Thymus (tissue), 11 donors: ENCODE measurements around the gene APPBP2. TPM values are rescaled to one million over a fixed set of nuclear protein-coding genes. Genes with fewer than 3 reads are reported as not detected.

Experiments used
- DNase-seq, 9 donors: peaks; one replicate each; pipeline ENCODE4 v3.0.0-alpha.2; 2013; ENCODE audit warnings: low spot score in 9 of 9, low read depth in 6 of 9, missing footprints in 1 of 9
- H3K27ac ChIP-seq, 2 donors: one replicate each; pipeline ENCODE4 v1.5.1; 2013; ENCODE audit warnings: control low read depth in 1 of 2, low read depth in 1 of 2, low read length in 1 of 2, mild to moderate bottlenecking in 1 of 2, moderate library complexity in 1 of 2
- H3K27me3 ChIP-seq, 2 donors: one replicate each; pipeline ENCODE4 v1.5.1; 2013; ENCODE audit warnings: low read length in 1 of 2; ENCODE audit not compliant: control insufficient read depth in 2 of 2, insufficient read depth in 1 of 2
- H3K36me3 ChIP-seq, 2 donors: one replicate each; pipeline ENCODE4 v1.5.1; 2013; ENCODE audit warnings: low read length in 1 of 2, mild to moderate bottlenecking in 1 of 2, moderate library complexity in 1 of 2; ENCODE audit not compliant: control insufficient read depth in 2 of 2, insufficient read depth in 2 of 2
- H3K4me1 ChIP-seq, 2 donors: one replicate each; pipeline ENCODE4 v1.5.1; 2013; ENCODE audit warnings: low read length in 2 of 2; ENCODE audit not compliant: control insufficient read depth in 2 of 2, insufficient read depth in 2 of 2
- H3K4me3 ChIP-seq, 2 donors: one replicate each; pipeline ENCODE4 v1.5.1; 2013; ENCODE audit warnings: low read length in 2 of 2, control low read depth in 1 of 2, mild to moderate bottlenecking in 1 of 2
- H3K9me3 ChIP-seq, 2 donors: one replicate each; pipeline ENCODE4 v1.5.1; 2013; ENCODE audit warnings: low read length in 1 of 2, mild to moderate bottlenecking in 1 of 2; ENCODE audit not compliant: control insufficient read depth in 2 of 2, insufficient read depth in 1 of 2
- WGBS: extraction: QIAGEN DNeasy Blood & Tissue Kit; methylation state at CpG from one replicate; pipeline ENCODE4 v1.1.7; 2013; 5-methylcytosine and 5-hydroxymethylcytosine counted together
- polyA plus RNA-seq: library from polyadenylated mRNA; stranded (reverse); fragments of 200-250 nt; gene quantifications from one replicate; pipeline ENCODE4 v1.2.3, GENCODE V29; 2013
- total RNA-seq: library from RNA; stranded (reverse); fragments of 120-200 nt; gene quantifications from one replicate; pipeline ENCODE4 v1.2.4, GENCODE V29; 2013
- donor health status: healthy.

APPBP2 gene
- total and polyA plus RNA-seq, 2 donors = 11.4 to 17.8 TPM

DNA sequence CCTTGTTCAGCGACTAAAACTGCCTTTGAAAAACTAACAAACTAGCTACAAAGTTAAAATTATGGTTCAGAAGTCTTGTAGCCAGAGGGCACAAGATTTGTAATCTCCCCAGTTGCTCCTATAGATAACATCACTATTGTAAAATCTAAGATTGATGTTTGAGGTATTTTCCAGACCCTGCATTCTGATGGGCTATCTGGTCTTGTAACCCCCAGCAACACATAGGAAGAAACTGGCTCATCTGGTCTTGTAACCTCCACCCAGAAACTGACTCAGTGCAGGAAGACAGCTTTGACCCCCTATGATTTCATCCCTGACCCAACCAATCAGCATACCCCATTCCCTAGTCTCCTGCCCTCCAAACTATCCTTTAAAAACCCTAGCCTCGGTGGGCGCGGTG is 116.0 kb downstream of the APPBP2 start:
- no peak overlapping the region for H3K4me3 ChIP-seq
- no peaks in the 10 kb centered on the region for H3K9me3 ChIP-seq
- no peak overlapping the region for H3K27ac ChIP-seq
- no peaks in the 10 kb centered on the region for H3K4me1 ChIP-seq
- no peaks in the 10 kb centered on the region for H3K36me3 ChIP-seq
- no peak for DNase-seq
- 98% methylated on average over 4 of the region's 4 CpGs for WGBS
- no peaks in the 10 kb centered on the region for H3K27me3 ChIP-seq

DNA sequence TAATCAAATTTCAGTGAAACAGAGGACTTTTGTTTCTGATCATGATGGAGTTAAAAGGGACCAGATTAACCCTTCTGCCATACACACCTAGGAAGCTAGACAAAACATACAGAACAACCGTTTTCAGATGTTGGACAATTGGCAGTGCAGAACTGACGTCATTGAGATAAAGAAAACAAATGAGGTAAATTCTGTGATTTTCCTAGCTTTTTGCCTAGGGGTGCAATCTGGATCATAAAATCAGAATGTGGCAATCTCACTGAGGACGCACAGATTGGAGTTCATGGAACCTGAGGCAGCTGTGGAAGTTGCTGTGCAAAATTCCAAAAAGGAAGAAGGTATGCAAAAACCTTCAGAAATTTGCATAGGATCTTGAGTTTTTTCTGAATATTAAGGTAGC is 119.2 kb downstream of the APPBP2 start:
- peaks cover 0 to 2% of the 10 kb centered on the region in 2 donors for H3K4me1 ChIP-seq
- H3K27me3 ChIP-seq = no peaks in the 10 kb centered on the region
- no peak overlapping the region for H3K27ac ChIP-seq
- H3K9me3 ChIP-seq = no peaks in the 10 kb centered on the region
- WGBS = 95% methylated on average over 3 of the region's 3 CpGs
- H3K36me3 ChIP-seq = no peaks in the 10 kb centered on the region
- no peak overlapping the region for H3K4me3 ChIP-seq
- DNase-seq = no peak

DNA sequence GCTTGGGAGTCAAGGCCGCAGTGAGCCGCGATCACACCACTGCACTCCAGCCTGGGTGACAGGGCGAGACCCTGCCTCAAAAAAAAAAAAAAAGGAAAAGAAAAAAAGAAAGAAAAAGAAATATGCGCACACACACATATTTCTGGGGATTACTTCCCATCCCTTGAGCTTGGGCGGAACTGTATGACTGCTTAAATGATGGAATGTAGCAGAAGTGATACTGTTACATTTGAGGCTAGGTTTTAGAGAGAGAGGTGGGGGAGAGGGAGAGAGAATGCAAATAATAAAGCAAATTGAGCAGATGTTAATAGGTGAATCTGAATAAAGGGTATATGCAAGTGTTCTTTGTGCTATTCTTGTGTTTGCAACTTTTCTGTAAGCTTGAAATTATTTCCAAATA is 122.1 kb downstream of the APPBP2 start:
- Histone ChIP-seq H3K4me1 (peaks cover 0 to 2% of the 10 kb centered on the region in 2 donors), H3K36me3 (no peaks in the 10 kb centered on the region), H3K27ac (no peak overlapping the region), H3K27me3 (no peaks in the 10 kb centered on the region), H3K9me3 (no peaks in the 10 kb centered on the region), H3K4me3 (no peak overlapping the region)
- no peak for DNase-seq
- WGBS = 89% methylated on average over 6 of the region's 6 CpGs

DNA sequence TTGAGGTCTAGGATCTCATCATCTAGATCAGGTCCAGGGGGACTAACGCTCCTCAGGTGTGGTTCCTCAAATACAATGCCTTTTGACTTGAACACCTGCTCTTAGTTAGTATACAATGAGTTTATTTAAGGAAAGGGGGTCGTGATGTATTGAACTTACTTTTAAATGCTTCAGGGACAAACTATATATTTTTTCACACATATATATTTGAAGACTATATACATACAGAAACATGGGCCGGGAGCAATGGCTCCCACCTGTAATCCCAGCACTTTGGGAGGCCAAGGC is 122.6 kb downstream of the APPBP2 start:
- peaks cover 0 to 2% of the 10 kb centered on the region in 2 donors for H3K4me1 ChIP-seq
- H3K27ac ChIP-seq = no peak overlapping the region
- no peaks in the 10 kb centered on the region for H3K36me3 ChIP-seq
- H3K4me3 ChIP-seq = no peak overlapping the region
- DNase-seq = no peak
- no peaks in the 10 kb centered on the region for H3K27me3 ChIP-seq
- H3K9me3 ChIP-seq = no peaks in the 10 kb centered on the region
- WGBS = 92% methylated on average over 3 of the region's 3 CpGs

DNA sequence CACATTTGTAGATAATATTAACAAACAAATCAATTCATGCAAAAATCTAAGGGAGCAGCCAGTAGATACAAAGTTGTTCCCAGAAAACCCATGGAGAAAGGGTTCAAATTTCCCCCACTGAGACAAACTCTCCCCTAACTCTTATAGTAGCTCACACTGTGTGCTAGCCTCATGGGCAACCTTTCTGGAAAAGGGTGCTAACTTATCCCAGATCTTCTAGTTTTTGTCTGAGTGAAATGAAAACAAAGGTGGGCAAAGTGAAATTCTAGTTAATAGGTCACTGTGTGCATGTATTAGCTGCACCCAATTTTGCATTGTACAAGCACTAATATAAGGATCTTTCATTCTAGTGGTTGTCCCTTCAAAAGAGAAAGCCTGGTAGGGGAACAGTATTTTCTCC is 124.2 kb downstream of the APPBP2 start:
- no peak overlapping the region for H3K4me3 ChIP-seq
- DNase-seq = no peak

DNA sequence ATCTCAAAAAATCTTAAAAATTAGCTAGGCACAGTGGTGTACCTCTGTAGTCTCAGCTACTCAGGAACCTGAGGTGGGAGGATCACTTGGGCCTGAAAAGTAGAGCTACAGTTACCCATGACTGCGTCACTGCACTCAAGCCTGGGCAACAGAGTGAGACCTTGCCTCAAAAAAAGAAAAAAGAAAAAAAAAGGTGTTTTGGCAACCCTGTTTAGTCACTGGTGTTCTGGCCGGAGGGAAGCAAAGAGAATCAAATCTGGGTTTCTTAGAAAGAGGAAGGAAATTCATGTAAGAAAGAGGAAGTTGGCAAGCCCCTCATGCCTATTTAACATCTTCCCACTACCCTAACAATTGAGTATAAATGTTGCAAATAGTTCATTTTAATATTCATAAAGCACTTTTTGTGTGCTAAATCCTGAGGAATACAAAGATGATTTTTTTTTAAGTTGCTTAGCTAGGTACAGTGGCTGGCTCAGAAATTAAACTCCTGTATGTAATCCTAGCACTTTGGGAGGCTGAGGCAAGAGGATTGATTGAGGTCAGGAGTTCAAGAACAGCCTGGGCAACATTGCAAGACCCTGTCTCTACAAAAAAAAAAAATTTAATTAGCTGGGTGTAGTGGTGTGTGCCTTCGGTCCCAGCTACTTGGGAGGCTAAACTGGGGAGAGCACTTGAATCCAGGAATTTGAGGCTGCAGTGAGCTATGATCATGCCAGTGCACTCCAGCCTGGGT is 127.6 kb downstream of the APPBP2 start:
- Histone ChIP-seq H3K27me3 (no peaks in the 10 kb centered on the region), H3K9me3 (no peaks in the 10 kb centered on the region), H3K27ac (peak overlapping the region; percentile 17 to 31), H3K4me3 (no peak overlapping the region), H3K36me3 (no peaks in the 10 kb centered on the region), H3K4me1 (peaks cover 0 to 7% of the 10 kb centered on the region in 2 donors)
- DNase-seq = no peak
- 39% methylated on average over 3 of the region's 3 CpGs for WGBS

More for the DNA sequence above, 124.2 kb downstream of the APPBP2 start:
- Histone ChIP-seq H3K9me3 (no peaks in the 10 kb centered on the region), H3K36me3 (no peaks in the 10 kb centered on the region), H3K27ac (no peak overlapping the region), H3K27me3 (no peaks in the 10 kb centered on the region), H3K4me1 (peaks cover 0 to 7% of the 10 kb centered on the region in 2 donors)

DNA sequence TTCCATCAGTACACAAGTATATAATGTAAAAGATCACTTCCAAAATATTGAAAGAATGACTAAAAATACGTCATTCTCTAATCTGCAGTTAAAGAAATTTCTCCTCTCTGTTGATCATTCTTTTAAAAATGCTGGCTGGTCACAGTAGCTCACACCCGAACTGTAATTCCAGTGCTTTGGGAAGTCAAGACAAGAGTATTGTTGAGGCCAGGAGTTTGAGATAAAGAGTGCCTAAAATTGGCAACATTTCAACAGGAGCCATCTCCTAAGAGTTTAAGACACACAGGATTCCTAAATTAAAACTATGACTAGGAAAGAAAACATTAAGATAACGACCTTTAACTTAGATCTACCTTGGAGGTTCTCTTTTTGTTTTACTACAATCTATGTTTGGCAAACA is 129.6 kb downstream of the APPBP2 start:
- H3K36me3 ChIP-seq = no peaks in the 10 kb centered on the region
- H3K27ac ChIP-seq = no peak overlapping the region
- H3K4me1 ChIP-seq = peaks cover 0 to 13% of the 10 kb centered on the region in 2 donors
- H3K27me3 ChIP-seq = no peaks in the 10 kb centered on the region
- DNase-seq = no peak
- H3K4me3 ChIP-seq = no peak overlapping the region
- H3K9me3 ChIP-seq = no peaks in the 10 kb centered on the region
- WGBS = 96% methylated on average over 3 of the region's 3 CpGs

DNA sequence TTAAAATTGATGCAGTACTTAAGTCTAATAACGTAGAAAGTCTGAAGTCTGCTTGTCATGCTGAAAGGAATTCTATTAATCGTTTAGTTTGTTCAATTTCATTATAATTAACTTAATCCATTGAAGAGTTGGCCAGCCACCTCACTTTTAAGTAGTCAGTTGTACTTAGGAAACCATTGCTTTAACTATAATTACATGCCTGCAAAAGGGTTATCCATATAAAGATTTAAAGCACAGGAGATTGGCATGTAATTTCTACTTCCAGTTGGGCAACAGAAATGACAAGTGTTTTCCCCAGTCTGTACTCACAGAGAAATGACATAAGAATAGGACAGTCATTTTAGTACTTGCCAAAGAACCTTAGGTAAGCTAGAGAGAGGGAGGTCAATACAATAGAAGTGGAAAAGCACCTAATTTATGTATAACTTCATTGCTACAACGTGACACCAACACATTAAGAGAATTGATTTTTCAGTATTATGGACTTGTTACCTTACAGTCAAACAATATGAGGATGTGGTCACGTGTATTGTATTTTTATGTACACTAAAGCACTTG is 130.5 kb downstream of the APPBP2 start:
- Histone ChIP-seq H3K9me3 (no peaks in the 10 kb centered on the region), H3K4me1 (peaks cover 5 to 20% of the 10 kb centered on the region in 2 donors), H3K4me3 (no peak overlapping the region), H3K27me3 (no peaks in the 10 kb centered on the region), H3K36me3 (no peaks in the 10 kb centered on the region), H3K27ac (no peak overlapping the region)
- no peak for DNase-seq
- 87% methylated on average over 4 of the region's 4 CpGs for WGBS

DNA sequence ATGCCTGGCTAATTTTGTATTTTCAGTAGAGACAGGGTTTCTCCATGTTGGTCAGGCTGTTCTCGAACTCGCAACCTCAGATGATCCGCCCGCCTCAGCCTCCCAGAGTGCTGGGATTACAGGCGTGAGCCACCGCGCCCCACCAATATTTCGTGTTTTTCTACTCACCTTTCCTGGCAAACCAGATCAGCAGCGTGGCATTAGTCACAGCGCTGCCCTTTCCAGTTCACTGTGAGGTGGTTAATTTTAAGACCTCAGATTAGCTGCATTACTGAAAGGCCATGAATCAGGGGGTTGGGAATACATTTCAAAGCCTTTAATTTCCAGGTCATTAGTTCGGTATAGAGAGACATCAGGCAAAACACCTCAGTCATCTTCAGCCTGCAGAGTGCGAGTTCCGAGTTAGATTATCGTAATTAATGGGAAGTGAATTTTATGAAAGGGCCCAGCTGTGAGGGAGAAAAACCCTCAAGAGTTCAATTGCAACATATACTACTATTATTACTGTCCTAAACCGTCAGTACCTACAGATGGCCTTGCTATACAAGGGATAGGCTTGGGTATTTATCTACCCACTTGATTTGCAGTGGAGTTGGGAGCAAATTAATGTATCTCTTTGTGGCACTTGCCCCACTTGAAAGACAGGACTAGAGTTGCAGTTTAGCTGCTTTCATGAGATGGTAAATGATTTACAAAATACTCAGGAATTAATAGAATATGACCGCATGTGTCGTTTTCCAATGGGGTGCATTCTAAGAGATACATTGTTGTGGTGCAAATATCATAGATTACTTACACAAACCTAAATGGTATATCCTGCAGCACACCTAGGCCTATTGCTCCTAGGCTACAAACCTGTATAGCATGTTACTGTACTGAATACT is 132.0 kb downstream of the APPBP2 start:
- WGBS = 98% methylated on average over 17 of the region's 17 CpGs
- Histone ChIP-seq H3K4me3 (no peak overlapping the region), H3K36me3 (no peaks in the 10 kb centered on the region), H3K4me1 (peaks cover 11 to 20% of the 10 kb centered on the region in 2 donors), H3K9me3 (no peaks in the 10 kb centered on the region), H3K27me3 (no peaks in the 10 kb centered on the region), H3K27ac (no peak overlapping the region)
- no peak for DNase-seq
